ENCODE data around the gene DNM3.

GRCh38 chr1:172394141-172394751, 552.9 kb downstream of the DNM3 start:
- no peak for TF ChIP-seq POLR2AphosphoS5 (IDR thresholded peaks at IDR 0.05)
- TF ChIP-seq CTCF (IDR thresholded peaks at IDR 0.05) = no peak
